ENCODE results near the gene LANCL3. TPM values are rescaled to one million over a fixed set of nuclear protein-coding genes. Genes with fewer than 3 reads are reported as not detected.

The LANCL3 gene
- total RNA-seq, 1 experiment from 2014 or later: 0.03 TPM

DNA sequence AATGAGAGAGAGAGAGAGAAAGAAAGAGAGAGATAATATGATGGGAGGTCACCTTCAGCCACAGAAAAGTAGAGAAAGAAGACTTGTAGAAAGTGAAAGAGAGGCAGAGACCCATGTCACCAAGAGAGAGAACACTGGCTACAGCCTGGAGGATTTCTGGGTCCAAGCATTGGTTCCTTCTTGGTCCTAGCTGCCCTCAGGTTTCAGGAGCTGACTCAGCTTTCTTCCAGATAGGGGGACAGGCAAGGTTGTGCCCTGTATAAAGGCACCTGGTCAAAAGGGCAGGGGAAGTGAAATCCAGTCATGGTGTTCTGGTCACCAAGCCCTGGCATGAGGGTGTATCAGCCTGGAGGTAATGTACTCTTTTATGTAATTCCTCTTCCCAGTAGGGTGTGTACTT is 66.6 kb downstream of the LANCL3 start:
- H3K27ac ChIP-seq (ENCODE audit: low read length): no peak overlapping the region
- ATAC-seq (no peak), DNase-seq (ENCODE audit: low read depth, low spot score) (no peak)
- ChIA-PET CTCF (no interaction called here), POLR2A (no interaction called here)
- no peaks in the 10 kb centered on the region for H3K4me1 ChIP-seq (ENCODE audit: control insufficient read depth, insufficient read depth, low read length)
- H3K4me3 ChIP-seq (ENCODE audit: low read depth in 2 of 2, low read length in 2 of 2): no peak overlapping the region
- intact Hi-C loops (cut with micrococcal nuclease; ENCODE audit: unreplicated experiment): no loop called here
- H3K27me3 ChIP-seq (ENCODE audit: control insufficient read depth, insufficient read depth, low read length): no peaks in the 10 kb centered on the region
- in situ Hi-C loops (cut with HindIII; ENCODE audit: low pct_unique_long_range_greater_than_20kb, low sequenced_read_pairs): no loop called here
- TF ChIP-seq POLR2AphosphoS5 (IDR thresholded peaks at IDR 0.05; ENCODE audit: low read depth, low read length) (no peak), SIN3A (IDR thresholded peaks at IDR 0.05; ENCODE audit: borderline replicate concordance, insufficient read depth, low read depth, low read length) (no peak), TCF7L2 (IDR thresholded peaks at IDR 0.05; ENCODE audit: low read depth, low read length) (no peak)
- TF ChIP-seq, protein P1, sequence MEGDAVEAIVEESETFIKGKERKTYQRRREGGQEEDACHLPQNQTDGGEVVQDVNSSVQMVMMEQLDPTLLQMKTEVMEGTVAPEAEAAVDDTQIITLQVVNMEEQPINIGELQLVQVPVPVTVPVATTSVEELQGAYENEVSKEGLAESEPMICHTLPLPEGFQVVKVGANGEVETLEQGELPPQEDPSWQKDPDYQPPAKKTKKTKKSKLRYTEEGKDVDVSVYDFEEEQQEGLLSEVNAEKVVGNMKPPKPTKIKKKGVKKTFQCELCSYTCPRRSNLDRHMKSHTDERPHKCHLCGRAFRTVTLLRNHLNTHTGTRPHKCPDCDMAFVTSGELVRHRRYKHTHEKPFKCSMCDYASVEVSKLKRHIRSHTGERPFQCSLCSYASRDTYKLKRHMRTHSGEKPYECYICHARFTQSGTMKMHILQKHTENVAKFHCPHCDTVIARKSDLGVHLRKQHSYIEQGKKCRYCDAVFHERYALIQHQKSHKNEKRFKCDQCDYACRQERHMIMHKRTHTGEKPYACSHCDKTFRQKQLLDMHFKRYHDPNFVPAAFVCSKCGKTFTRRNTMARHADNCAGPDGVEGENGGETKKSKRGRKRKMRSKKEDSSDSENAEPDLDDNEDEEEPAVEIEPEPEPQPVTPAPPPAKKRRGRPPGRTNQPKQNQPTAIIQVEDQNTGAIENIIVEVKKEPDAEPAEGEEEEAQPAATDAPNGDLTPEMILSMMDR (IDR thresholded peaks at IDR 0.05): no peak
- TF ChIP-seq, protein P2, sequence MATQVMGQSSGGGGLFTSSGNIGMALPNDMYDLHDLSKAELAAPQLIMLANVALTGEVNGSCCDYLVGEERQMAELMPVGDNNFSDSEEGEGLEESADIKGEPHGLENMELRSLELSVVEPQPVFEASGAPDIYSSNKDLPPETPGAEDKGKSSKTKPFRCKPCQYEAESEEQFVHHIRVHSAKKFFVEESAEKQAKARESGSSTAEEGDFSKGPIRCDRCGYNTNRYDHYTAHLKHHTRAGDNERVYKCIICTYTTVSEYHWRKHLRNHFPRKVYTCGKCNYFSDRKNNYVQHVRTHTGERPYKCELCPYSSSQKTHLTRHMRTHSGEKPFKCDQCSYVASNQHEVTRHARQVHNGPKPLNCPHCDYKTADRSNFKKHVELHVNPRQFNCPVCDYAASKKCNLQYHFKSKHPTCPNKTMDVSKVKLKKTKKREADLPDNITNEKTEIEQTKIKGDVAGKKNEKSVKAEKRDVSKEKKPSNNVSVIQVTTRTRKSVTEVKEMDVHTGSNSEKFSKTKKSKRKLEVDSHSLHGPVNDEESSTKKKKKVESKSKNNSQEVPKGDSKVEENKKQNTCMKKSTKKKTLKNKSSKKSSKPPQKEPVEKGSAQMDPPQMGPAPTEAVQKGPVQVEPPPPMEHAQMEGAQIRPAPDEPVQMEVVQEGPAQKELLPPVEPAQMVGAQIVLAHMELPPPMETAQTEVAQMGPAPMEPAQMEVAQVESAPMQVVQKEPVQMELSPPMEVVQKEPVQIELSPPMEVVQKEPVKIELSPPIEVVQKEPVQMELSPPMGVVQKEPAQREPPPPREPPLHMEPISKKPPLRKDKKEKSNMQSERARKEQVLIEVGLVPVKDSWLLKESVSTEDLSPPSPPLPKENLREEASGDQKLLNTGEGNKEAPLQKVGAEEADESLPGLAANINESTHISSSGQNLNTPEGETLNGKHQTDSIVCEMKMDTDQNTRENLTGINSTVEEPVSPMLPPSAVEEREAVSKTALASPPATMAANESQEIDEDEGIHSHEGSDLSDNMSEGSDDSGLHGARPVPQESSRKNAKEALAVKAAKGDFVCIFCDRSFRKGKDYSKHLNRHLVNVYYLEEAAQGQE (IDR thresholded peaks at IDR 0.05; ENCODE audit: insufficient read depth in 1 of 2, low read depth in 2 of 2, low read length in 1 of 2): no peak
- no peaks in the 10 kb centered on the region for H3K9me3 ChIP-seq (ENCODE audit: control insufficient read depth, insufficient read depth, low read depth, low read length)
- no TSS peak for BruUV-seq (replicated peaks)
- no peaks in the 10 kb centered on the region for H3K36me3 ChIP-seq (ENCODE audit: control insufficient read depth, insufficient read depth, low read length)

DNA sequence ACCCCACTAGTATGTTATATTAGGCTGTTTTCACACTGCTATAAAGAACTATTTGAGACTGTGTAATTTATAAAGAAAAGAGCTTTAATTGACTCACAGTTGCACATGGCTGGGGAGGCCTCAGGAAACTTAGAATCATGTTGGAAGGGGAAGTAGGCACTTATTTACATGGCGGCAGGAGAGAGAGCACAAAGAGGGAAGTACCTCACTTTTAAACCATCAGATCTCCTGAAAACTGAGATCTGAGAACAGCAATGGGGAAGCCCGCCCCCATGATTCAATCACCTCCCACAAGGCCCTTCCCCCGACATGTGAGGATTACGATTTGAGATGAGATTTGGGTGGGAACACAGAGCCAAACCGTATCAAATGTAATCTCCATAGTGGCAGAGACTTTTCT is 68.7 kb downstream of the LANCL3 start:
- in situ Hi-C loops (cut with HindIII; ENCODE audit: low pct_unique_long_range_greater_than_20kb, low sequenced_read_pairs) (no loop called here), intact Hi-C loops (cut with micrococcal nuclease; ENCODE audit: unreplicated experiment) (no loop called here)
- no peak for ATAC-seq
- Histone ChIP-seq H3K27ac (ENCODE audit: low read length) (no peak overlapping the region), H3K4me3 (ENCODE audit: low read depth in 2 of 2, low read length in 2 of 2) (no peak overlapping the region), H3K4me1 (ENCODE audit: control insufficient read depth, insufficient read depth, low read length) (no peaks in the 10 kb centered on the region), H3K9me3 (ENCODE audit: control insufficient read depth, insufficient read depth, low read depth, low read length) (no peaks in the 10 kb centered on the region), H3K27me3 (ENCODE audit: control insufficient read depth, insufficient read depth, low read length) (no peaks in the 10 kb centered on the region), H3K36me3 (ENCODE audit: control insufficient read depth, insufficient read depth, low read length) (no peaks in the 10 kb centered on the region)
- ChIA-PET CTCF (no interaction called here), POLR2A (no interaction called here)
- TF ChIP-seq TCF7L2 (IDR thresholded peaks at IDR 0.05; ENCODE audit: low read depth, low read length) (no peak), POLR2AphosphoS5 (IDR thresholded peaks at IDR 0.05; ENCODE audit: low read depth, low read length) (no peak), SIN3A (IDR thresholded peaks at IDR 0.05; ENCODE audit: borderline replicate concordance, insufficient read depth, low read depth, low read length) (no peak)
- TF ChIP-seq, protein P2 (IDR thresholded peaks at IDR 0.05; ENCODE audit: insufficient read depth in 1 of 2, low read depth in 2 of 2, low read length in 1 of 2): no peak
- TF ChIP-seq, protein P1 (IDR thresholded peaks at IDR 0.05): no peak
- BruUV-seq (replicated peaks): no TSS peak
- no peak for DNase-seq (ENCODE audit: low read depth, low spot score)

Data from Panc1 (cell line).